ENCODE data around the gene SPATS2. TPM values are rescaled to one million over a fixed set of nuclear protein-coding genes. Genes with fewer than 3 reads are reported as not detected.
"Not testable (repeated sequence)": the region's sequence is repeated elsewhere in the genome, so short reads cannot be mapped to it uniquely, and the experiment has no call there.

Gene SPATS2
- total and polyA plus RNA-seq, 2 donors (not counting 1 experiment from before 2014, with no cell fraction given) = 11.3 to 21.5 TPM

DNA sequence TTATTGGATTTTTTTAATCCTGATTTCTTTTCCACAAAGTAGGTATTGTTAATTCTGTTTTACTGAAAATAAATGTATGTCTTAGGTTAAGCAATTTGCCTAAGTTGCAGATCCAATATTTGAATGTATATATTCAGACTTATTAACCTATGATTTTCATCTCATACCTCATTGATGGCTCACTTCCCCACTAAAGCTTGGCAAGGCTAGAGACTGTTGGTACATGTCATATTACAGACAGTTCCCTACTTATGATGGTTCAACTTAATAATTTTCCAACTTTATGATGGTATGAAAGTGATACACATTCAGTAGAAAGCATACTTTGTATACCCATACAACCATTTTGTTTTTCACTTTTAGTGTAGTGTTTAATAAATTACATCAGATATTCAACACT, 138.4 kb downstream of the SPATS2 start:
- no peaks in the 10 kb centered on the region for H3K79me2 ChIP-seq (ENCODE audit: control insufficient read depth, insufficient read depth, low read length)
- peaks cover 4% of the 10 kb centered on the region for H3K4me1 Mint-ChIP-seq
- no peaks in the 10 kb centered on the region for H3K27me3 ChIP-seq (replicated peaks in 1 of 4; ENCODE audit: control extremely low read depth in 1 of 4, control insufficient read depth in 3 of 4, insufficient read depth in 4 of 4, low read length in 3 of 4)
- H2AFZ ChIP-seq (ENCODE audit: insufficient read depth, low read depth, low read length, poor library complexity, severe bottlenecking) = no peak overlapping the region
- ATAC-seq (ENCODE audit: low read depth) (no peak), DNase-seq (no peak)
- peaks cover 0 to 2% of the 10 kb centered on the region in 2 donors for H3K4me1 ChIP-seq (ENCODE audit: control insufficient read depth in 2 of 2, insufficient read depth in 2 of 2, low read length in 2 of 2)
- no peak overlapping the region for H3K27ac Mint-ChIP-seq
- H3K9me3 ChIP-seq (ENCODE audit: control extremely low read depth in 1 of 3, control insufficient read depth in 2 of 3, insufficient read depth in 1 of 3, low read length in 2 of 3) = no peaks in the 10 kb centered on the region
- no peaks in the 10 kb centered on the region for H4K20me1 ChIP-seq (ENCODE audit: control insufficient read depth, insufficient read depth, low read length, poor library complexity, severe bottlenecking)
- H3K27me3 Mint-ChIP-seq = no peaks in the 10 kb centered on the region
- ChIA-PET POLR2A (no interaction called here), CTCF (interaction anchor here (0.9 to 3.7 kb wide), 4 partner anchors 9 to 149 kb away, joined by 3 to 30 read pairs (median 11); no protein-coding TSS in a partner anchor)
- intact Hi-C loops (cut with micrococcal nuclease) = no loop called here
- H3K27ac ChIP-seq (ENCODE audit: low read length in 2 of 2) = no peak overlapping the region
- no peak overlapping the region for H3K4me3 ChIP-seq (ENCODE audit: control extremely low read depth in 1 of 5, extremely low read depth in 1 of 5, insufficient read depth in 1 of 5, low read depth in 2 of 5, low read length in 4 of 5)
- no peaks in the 10 kb centered on the region for H3K9me3 Mint-ChIP-seq (ENCODE audit: insufficient read depth)
- TF ChIP-seq EZH2 (IDR thresholded peaks at IDR 0.05; ENCODE audit: borderline replicate concordance, insufficient read depth, low read depth, low read length, poor library complexity, severe bottlenecking) = no peak
- TF ChIP-seq, protein P1, sequence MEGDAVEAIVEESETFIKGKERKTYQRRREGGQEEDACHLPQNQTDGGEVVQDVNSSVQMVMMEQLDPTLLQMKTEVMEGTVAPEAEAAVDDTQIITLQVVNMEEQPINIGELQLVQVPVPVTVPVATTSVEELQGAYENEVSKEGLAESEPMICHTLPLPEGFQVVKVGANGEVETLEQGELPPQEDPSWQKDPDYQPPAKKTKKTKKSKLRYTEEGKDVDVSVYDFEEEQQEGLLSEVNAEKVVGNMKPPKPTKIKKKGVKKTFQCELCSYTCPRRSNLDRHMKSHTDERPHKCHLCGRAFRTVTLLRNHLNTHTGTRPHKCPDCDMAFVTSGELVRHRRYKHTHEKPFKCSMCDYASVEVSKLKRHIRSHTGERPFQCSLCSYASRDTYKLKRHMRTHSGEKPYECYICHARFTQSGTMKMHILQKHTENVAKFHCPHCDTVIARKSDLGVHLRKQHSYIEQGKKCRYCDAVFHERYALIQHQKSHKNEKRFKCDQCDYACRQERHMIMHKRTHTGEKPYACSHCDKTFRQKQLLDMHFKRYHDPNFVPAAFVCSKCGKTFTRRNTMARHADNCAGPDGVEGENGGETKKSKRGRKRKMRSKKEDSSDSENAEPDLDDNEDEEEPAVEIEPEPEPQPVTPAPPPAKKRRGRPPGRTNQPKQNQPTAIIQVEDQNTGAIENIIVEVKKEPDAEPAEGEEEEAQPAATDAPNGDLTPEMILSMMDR (IDR thresholded peaks at IDR 0.05) = no peak
- H3K4me2 ChIP-seq (replicated peaks; ENCODE audit: low read depth, low read length, poor library complexity, severe bottlenecking) = no peak overlapping the region
- H3K4me3 Mint-ChIP-seq = no peak overlapping the region
- H3K36me3 ChIP-seq (replicated peaks in 1 of 2; ENCODE audit: control extremely low read depth in 1 of 2, control insufficient read depth in 1 of 2, extremely low read depth in 1 of 2, insufficient read depth in 2 of 2, low read length in 1 of 2) = peaks cover 0 to 3% of the 10 kb centered on the region in 2 experiments
- no peak overlapping the region for H3K9ac ChIP-seq (ENCODE audit: low read length)

DNA sequence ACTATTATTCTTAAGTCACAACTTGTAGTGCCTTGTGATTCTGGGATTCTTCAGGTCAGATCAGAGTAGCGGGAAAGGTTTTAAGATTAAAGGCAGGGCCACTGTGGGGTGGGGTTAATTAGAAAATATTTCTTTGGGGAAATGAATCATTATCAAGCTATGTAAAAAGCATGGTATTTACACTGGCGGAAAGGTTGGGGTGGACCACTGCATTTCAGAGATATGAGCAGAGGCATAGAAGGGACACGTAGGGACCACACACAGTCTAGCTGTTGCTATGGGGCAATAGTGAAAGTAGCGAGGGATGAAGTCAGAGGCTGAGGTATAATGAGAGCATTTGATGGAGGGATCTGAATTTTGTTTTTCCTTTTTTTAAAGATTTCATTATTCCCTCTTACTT, 139.9 kb downstream of the SPATS2 start:
- no peak for TF ChIP-seq EZH2 (IDR thresholded peaks at IDR 0.05; ENCODE audit: borderline replicate concordance, insufficient read depth, low read depth, low read length, poor library complexity, severe bottlenecking)
- TF ChIP-seq, protein P1 (IDR thresholded peaks at IDR 0.05) = no peak
- Histone ChIP-seq H3K36me3 (replicated peaks in 1 of 2; ENCODE audit: control extremely low read depth in 1 of 2, control insufficient read depth in 1 of 2, extremely low read depth in 1 of 2, insufficient read depth in 2 of 2, low read length in 1 of 2) (no peaks in the 10 kb centered on the region), H3K79me2 (ENCODE audit: control insufficient read depth, insufficient read depth, low read length) (no peaks in the 10 kb centered on the region), H2AFZ (ENCODE audit: insufficient read depth, low read depth, low read length, poor library complexity, severe bottlenecking) (no peak overlapping the region), H3K4me3 (ENCODE audit: control extremely low read depth in 1 of 5, extremely low read depth in 1 of 5, insufficient read depth in 1 of 5, low read depth in 2 of 5, low read length in 4 of 5) (no peak overlapping the region), H3K4me2 (replicated peaks; ENCODE audit: low read depth, low read length, poor library complexity, severe bottlenecking) (no peak overlapping the region), H3K4me1 (ENCODE audit: control insufficient read depth in 2 of 2, insufficient read depth in 2 of 2, low read length in 2 of 2) (peaks cover 0 to under 1% of the 10 kb centered on the region in 2 donors), H3K27ac (ENCODE audit: low read length in 2 of 2) (no peak overlapping the region), H3K9ac (ENCODE audit: low read length) (no peak overlapping the region), H3K9me3 (ENCODE audit: control extremely low read depth in 1 of 3, control insufficient read depth in 2 of 3, insufficient read depth in 1 of 3, low read length in 2 of 3) (no peaks in the 10 kb centered on the region), H4K20me1 (ENCODE audit: control insufficient read depth, insufficient read depth, low read length, poor library complexity, severe bottlenecking) (no peaks in the 10 kb centered on the region), H3K27me3 (replicated peaks in 1 of 4; ENCODE audit: control extremely low read depth in 1 of 4, control insufficient read depth in 3 of 4, insufficient read depth in 4 of 4, low read length in 3 of 4) (no peaks in the 10 kb centered on the region)
- ChIA-PET POLR2A (no interaction called here), CTCF (interaction anchor here (0.9 to 15.7 kb wide), 3 partner anchors 10 to 151 kb away, joined by 3 to 729 read pairs (median 6); partner anchors contain the start of genes DNAJC22 and SPATS2)
- no peaks in the 10 kb centered on the region for H3K27me3 Mint-ChIP-seq
- H3K4me3 Mint-ChIP-seq = no peak overlapping the region
- no peak overlapping the region for H3K27ac Mint-ChIP-seq
- WGBS (ENCODE audit: insufficient coverage) = 91% methylated on average over 3 of the region's 4 CpGs
- H3K4me1 Mint-ChIP-seq = peaks cover under 1% of the 10 kb centered on the region
- no peak for ATAC-seq (ENCODE audit: low read depth)
- no peaks in the 10 kb centered on the region for H3K9me3 Mint-ChIP-seq (ENCODE audit: insufficient read depth)
- no peak for DNase-seq
- intact Hi-C loops (cut with micrococcal nuclease) = no loop called here

DNA sequence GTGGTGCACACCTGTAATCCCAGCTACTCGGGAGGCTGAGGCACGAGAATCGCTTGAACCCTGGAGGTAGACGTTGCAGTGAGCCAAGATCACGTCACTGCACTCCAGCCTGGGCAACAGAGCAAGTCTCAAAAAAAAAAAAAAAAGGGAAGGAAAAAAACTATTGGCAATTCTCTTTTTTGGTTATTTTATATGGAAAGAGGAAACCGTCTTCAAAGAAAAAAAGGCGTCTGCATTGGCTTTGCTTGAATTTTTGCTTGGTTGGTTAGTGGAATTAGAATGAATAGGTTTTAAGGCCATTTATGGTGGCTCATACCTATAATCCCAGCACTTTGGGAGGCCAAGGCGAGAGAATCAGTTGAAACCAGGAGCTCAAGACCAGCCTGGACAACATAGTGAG, 142.4 kb downstream of the SPATS2 start:
- ChIA-PET POLR2A (interaction anchor here (0.7 kb wide), 1 partner anchor 174 kb away, joined by 6 read pairs; no protein-coding TSS in a partner anchor), CTCF (interaction anchor here (0.6 to 15.7 kb wide), 5 partner anchors 139 to 253 kb away, joined by 3 to 729 read pairs (median 7); partner anchors contain the start of genes DNAJC22, PRPH and SPATS2)
- H3K79me2 ChIP-seq (ENCODE audit: control insufficient read depth, insufficient read depth, low read length); H3K27me3 Mint-ChIP-seq; H3K4me3 Mint-ChIP-seq; H2AFZ ChIP-seq (ENCODE audit: insufficient read depth, low read depth, low read length, poor library complexity, severe bottlenecking); H3K9me3 Mint-ChIP-seq (ENCODE audit: insufficient read depth); H3K27me3 ChIP-seq (replicated peaks in 1 of 4; ENCODE audit: control extremely low read depth in 1 of 4, control insufficient read depth in 3 of 4, insufficient read depth in 4 of 4, low read length in 3 of 4); H3K9ac ChIP-seq (ENCODE audit: low read length); H3K36me3 ChIP-seq (replicated peaks in 1 of 2; ENCODE audit: control extremely low read depth in 1 of 2, control insufficient read depth in 1 of 2, extremely low read depth in 1 of 2, insufficient read depth in 2 of 2, low read length in 1 of 2); ATAC-seq (ENCODE audit: low read depth); H3K27ac Mint-ChIP-seq; H4K20me1 ChIP-seq (ENCODE audit: control insufficient read depth, insufficient read depth, low read length, poor library complexity, severe bottlenecking); H3K4me2 ChIP-seq (replicated peaks; ENCODE audit: low read depth, low read length, poor library complexity, severe bottlenecking); H3K27ac ChIP-seq (ENCODE audit: low read length in 2 of 2); H3K4me3 ChIP-seq (ENCODE audit: control extremely low read depth in 1 of 5, extremely low read depth in 1 of 5, insufficient read depth in 1 of 5, low read depth in 2 of 5, low read length in 4 of 5); intact Hi-C loops (cut with micrococcal nuclease); H3K4me1 Mint-ChIP-seq; H3K9me3 ChIP-seq (ENCODE audit: control extremely low read depth in 1 of 3, control insufficient read depth in 2 of 3, insufficient read depth in 1 of 3, low read length in 2 of 3); DNase-seq; H3K4me1 ChIP-seq (ENCODE audit: control insufficient read depth in 2 of 2, insufficient read depth in 2 of 2, low read length in 2 of 2): not testable (repeated sequence)
- WGBS (ENCODE audit: insufficient coverage) = 97% methylated on average over 7 of the region's 8 CpGs
